Stimulated activated naive CD4-positive, alpha-beta T cell (primary cell): ENCODE measurements around the gene PATL1.
"Not testable (repeated sequence)": the region's sequence is repeated elsewhere in the genome, so short reads cannot be mapped to it uniquely, and the experiment has no call there.

Source experiments
- DNase-seq, 6 experiments: peaks; one replicate each; lab custom pipeline; 2025; lab: John Stamatoyannopoulos, UW

The PATL1 gene

DNA sequence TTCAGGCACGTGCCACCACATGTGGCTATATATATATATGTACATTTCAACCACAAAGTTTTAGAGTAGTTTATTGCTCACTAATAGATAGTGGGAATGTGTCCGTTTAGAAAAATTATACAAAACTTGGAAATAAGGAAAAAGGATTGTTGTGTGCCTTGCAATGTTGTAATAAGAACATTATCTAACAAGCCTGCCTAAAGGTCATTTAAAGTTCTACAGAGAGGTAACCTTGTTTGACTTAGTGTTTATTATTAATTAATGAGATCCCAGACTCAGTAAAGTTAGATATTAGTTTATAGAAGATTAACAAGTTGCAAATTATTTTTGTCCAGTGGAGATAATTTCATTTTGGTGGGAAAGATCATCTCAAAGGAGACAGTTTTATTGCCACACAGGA lies 5.5 kb upstream of the PATL1 start:
- no peak for DNase-seq

DNA sequence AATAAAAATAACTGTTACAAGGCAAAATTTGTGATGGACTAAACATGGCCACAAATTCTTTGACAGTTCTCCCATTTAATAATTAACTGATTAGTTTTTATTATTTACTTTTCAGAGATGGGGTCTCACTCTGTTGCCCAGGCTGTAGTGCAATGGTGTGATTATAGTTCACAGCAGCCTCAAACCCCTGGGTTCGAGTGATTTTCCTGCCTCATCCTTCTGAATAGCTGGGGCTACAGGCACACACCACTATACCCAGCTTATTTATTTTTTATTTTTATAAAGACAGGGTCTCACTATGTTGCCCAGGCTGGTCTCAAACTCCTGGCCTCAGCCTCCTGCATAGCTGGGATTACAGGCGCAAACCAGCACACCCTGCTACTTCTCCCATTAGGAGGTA lies 4.5 kb upstream of the PATL1 start:
- DNase-seq: no peak

DNA sequence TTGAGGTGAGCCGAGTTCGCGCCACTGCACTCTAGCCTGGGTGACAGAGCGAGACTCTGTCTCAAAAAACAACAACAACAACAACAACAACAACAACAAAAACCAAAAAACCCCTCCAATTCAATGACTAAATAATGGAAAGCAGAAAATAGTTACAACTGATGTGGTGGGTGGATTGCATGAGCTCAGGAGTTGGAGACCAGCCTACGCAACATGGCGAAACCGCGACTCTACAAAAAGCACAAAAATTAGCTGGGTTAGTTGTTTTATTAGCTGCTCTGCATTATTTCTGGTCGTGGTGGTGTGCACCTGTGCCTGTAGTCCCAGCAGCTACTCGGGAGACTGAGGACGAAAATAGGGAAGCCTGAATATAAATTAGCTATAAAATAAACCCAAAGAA lies 2.6 kb upstream of the PATL1 start:
- no peak for DNase-seq

DNA sequence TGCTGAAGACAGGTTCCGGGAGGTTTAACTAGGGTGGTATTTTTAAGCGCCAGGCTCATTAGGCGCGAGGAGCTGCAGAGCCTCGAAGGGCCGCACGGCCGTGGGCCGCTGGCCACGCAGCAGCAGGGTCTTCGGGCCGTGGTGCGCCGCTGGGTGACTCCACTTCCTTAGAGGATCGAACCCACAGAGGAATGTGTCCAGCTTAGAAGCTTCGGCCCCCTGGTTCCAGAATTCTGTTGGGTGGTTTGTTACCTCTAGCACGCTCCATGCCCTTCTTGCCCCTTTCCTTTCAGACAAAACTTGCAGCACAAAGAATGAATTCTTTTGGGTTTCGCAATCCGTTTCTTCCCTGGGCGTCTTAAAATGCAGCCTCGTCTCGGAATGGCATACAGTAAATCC lies 773 bp upstream of the PATL1 start:
- DNase-seq: no peak

DNA sequence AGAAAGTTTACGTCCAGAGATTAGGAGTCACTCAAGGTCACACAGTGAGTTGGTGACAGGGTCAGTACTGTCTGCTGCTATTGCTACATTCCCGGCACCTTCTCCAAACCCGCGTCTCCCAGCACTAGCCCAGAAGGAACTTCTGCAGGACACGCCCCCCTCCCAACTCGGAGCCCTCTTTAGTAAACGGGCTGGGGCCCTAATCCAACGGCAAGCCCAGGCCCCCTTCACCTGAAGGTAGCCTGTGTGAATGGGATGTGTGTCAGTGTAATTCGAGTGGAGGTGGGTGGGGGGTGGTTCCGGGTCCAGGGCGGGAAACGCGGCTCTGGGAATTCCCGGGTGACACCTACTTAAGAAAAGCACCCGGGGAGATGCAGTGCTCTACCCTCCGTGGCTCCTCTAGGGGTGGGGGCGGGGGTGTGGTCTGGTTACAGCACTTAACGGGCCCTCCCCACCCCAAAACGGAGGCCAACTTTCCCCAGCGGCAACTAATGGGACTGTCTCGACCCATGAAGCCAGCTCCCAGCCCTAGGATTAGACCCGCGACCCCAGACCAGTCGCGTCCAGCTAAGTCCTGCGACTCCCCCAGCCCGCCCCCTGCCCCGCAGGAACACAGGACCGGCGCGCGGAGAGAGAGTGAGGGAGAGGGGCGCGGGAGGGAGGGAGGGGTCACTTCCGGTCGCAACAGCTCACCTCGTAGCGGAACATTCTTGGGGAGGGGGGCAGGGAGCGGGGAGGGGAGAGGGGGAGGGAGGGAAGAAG lies 468 bp downstream of the PATL1 start:
- peak in 3 of 6 experiments; percentile 70 to 73 (median 73) for DNase-seq

DNA sequence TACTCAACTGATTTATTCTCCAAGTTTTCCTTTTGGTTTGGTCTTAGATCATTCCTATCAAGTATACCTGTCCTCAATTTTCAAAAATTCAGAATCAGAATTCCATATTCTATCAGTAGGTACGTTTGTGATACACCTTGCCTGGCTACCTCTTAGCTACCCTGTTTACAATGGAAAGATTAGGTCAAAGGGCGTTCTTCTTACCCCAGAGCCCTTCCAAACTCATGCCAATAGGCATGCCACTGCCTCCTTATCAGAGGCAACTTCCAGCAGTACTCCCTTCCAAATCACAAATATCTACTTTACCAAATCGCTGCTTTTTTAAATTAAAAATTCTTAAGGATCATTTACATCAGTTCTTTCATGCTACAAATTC lies 1.0 kb downstream of the PATL1 start:
- no peak for DNase-seq

DNA sequence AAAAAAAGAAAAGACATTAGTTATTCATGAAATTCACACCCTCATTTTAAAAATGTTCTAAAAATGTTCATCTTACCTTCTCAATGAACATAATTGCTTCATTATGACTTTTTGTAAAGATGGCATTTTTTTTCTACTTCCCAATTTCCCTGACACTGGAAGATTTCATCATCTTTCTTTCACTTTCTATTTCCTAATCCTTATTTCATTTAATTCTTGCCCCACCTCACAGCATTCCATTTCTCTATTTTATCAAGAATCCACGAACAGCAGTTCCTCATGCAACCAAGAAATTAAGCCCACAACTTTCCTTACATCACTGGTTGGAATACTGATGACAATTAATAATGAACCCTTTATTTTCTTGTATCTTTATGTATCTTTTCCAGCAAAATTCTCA lies 1.9 kb downstream of the PATL1 start:
- DNase-seq: no peak

DNA sequence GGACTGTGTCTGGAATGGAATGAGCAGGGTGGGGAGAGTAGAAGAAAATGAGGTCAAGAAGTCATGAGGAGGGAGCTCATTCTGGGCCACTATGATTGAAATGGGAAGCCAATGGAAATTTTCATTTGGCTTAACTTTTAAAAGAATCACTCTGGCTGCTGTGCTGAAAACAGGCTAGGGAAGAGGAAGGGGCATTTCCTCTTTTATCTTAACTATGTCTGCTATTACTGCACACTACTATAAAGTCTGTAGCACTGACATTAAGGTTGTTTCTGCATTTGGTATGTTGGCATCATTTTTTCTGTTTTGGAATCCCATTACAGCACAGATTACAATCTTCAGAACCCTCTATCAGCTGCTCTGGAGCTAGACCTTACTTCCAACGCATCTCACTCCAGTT lies 8.2 kb downstream of the PATL1 start:
- no peak for DNase-seq

DNA sequence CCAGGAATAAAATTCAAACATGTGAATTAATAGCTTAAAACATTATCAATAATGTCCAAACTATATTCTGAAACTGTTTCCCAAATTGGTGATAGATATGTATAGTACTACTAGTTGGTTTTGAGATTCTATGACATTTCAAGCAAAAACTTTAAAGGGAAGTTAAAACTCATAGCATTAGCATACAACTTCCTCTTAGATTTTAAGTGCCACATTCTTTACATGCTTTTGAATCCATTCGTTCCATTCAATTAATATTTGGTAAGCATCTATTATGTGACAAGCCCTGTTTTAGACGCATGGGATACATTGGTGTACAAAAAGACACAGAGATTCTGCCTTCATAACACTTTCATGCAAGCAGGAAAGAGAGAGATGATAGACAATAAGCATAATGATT lies 8.9 kb downstream of the PATL1 start:
- no peak for DNase-seq

DNA sequence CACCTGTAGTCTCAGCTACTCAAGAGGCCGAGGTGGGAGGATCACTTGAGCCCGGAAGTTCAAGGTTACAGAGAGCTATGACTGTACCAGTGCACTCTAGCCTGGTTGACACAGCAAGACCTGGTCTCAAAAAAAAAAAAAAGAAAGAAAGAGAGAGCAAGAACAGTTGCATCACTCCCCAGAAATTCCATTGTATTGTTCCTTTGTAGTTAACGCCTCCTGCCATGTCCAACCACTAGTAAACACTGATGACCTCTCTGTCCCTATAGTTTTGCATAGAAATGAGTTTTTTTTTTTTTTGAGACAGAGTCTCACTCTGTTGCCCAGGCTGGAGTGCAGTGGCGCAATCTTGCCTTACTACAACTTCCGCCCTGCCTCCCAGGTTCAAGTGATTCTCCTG lies 10.8 kb downstream of the PATL1 start:
- no peak for DNase-seq

DNA sequence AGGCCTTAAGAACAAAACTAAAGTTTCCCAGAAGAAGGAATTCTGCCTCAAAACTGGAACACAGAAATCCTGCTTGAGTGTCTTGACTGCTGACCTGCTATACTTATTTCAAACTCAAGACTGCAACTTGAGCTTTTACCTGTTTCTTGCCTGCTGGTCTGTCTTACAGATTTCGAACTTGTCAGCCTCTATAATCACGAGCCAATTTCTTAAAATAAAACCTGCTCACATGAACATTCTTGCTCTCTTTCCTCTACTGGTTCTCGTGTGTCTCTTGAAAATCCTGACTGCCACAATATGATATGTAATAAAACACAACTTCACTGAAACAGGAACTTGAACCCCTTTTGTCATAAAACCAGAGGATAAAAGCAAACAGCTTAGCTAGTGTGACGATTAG lies 13.9 kb downstream of the PATL1 start:
- no peak for DNase-seq

DNA sequence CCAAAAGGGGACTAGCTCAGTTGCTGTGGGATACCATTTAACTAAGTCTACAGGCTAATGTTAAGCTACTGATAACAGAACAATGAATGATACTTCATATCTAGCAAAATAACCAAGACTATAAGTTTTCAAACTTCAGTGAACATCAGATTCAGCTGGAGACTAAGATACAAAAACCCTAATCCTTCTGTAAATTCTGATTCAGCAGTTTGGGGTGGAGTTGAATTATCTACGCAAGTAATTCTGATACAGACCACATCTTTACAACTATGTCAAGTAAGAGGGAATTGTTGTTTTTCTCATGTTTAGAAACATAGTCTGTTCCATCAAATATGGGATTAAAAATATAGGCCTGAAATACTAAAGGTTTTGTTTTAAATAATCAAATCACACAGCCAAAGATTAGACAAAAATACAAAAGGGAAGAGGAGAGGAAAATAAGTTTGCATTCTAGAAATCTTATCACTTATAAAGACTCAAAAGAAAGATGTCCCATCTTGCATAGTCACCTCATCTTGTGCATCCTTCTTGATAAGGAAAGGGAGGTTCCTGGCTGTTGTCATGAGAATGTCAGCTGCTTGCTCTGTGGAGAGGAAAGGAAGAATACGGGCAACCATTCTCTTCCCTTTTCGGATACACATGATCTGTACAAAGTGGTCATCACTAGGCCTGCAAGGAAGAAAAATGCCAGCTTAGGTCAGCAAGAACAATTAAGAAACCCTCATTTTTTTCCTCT lies 21.4 kb downstream of the PATL1 start:
- no peak for DNase-seq

DNA sequence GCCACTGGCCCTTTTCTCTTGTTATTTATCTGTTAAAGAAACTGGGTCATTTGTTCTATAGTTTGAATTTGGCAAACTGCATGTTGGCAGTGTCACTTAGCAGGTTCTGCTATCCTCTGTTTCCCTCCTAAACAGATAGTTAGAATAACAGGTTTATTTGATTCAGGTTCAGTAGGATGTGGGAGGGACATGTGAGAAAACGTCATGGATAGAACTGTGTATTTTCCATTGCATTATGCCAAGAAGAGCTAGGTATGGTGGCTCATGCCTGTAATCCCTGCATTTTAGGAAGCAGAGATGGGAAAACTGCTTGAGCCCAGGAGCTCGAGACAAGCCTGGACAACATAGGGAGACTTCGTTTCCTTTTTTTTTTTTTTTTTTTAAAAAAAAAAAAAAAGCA lies 24.3 kb downstream of the PATL1 start:
- no peak for DNase-seq

DNA sequence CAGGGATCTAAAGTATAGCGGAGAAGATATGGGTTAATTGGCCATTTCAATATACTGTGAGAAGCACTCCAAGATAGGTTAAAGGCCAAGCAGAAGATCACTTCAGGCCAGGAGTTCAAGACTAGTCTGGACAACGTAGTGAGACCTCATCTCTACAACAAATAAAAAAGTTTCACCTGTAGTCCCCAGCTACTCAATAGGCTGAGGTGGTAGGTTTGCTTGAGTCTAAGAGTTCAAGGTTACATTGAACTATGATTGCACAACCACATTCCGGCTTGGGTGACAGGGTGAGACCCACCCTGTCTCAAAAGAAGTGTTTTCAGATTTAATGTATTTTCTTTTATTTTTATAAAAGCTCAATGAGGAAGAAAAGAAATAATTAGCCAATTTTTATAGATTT lies 25.4 kb downstream of the PATL1 start:
- DNase-seq: no peak

DNA sequence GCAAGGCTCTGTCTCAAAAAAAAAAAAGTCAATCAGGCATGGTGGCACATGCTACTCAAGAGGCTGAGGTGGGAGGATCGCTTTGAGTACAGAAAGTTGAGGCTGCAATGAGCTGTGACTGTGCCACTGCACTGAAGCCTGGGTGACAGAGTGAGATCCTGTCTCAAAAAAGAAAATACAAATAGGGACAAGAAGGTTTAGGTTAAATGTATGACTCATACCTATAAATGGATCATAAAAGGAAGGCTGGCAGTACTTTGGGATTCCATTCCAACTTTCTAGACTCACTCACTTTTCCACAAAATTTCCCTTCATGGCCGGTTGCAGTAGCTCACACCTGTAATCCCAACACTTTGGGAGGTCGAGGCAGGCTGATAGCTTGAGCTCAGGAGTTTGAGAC lies 27.7 kb downstream of the PATL1 start:
- no peak for DNase-seq

DNA sequence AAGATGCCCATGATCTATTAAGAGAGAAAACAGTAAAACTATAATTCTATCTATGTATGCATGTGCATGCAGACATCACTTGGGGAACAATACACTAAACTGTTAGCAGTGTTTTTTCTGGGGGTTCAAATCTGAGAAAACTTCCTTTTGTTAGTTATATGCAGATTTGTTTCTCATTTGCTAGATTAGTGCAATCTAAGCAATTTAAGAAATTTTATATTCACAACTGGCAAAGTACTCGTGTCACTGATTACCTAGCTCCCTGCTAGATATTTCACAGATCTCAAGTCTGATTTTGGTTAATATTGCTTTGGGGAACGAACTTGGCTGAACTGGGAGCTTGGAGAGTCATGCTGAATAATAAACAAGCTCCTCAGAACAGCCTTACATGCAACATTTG lies 38.3 kb downstream of the PATL1 start:
- no peak for DNase-seq

DNA sequence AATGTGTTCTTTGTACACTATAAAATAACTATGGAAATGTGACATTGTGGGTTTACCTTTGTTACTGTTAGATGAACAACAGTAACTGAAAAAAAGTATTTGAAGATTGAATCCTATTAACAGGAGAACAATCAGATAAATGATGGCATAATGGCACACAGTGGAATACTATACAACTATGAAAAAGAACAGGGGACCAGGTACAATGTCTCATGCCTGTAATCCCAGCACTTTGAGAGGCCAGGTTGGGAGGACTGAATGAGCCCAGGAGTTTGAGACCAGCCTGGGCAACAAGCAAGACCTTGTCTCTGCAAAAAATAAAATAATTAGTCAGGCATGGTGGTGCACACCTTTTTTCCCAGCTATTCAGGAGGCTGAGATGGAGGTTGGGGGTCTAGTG lies 38.8 kb downstream of the PATL1 start:
- DNase-seq: no peak

DNA sequence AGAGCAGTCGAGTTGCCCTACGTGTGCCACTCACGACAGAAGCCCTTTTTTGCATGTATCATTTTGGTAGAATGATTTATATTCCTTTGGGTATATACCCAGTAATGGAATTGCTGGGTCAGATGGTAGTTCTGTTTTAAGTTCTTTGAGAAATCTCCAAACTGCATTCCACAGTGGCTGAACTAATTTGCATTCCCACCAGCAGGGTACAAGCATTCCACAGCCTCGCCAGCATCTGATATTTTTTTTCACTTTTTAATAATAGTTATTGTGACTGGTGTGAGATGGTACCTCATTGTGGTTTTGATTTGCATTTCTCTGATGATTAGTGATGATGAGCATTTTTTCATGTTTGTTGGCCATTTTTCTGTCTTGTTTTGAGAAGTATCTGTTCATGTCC lies 41.9 kb downstream of the PATL1 start:
- DNase-seq: not testable (repeated sequence)

DNA sequence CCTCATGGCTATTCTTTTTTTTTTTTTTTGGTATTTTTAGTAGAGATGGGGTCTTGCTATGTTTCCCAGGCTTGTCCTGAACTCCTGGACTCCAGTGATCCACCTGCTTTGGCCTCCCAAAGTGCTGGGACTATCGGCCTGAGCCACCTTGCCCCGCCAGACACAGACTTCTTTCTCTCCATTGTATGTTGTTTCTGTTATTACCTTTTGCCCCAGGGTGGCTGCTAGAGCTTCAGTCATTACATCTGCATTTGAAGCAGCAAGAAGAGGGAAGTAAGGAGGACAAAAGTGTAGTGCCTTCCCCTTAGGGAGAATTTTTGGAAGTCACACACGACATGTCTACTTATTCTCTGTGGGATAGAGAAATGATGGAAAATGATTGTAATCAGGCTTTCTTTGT lies 43.1 kb downstream of the PATL1 start:
- no peak for DNase-seq

DNA sequence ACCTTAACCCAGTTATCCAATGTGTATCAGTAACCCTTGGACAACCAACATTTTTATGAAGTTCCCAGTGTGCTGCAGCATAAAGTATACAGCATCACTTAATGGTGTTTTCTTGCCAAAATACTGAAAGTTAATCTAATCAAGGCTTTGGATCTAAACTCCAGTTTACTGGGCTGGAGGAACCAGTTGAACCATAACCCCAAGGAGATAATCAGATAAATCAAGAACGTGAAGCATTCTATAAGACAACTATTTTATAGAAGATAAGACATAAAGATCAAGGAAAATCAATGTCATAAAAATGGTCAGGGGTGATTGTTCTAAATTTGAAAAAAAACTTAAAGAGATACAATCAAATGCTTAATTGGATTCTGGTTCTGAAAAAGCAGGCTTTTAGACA lies 51.0 kb downstream of the PATL1 start:
- no peak for DNase-seq

DNA sequence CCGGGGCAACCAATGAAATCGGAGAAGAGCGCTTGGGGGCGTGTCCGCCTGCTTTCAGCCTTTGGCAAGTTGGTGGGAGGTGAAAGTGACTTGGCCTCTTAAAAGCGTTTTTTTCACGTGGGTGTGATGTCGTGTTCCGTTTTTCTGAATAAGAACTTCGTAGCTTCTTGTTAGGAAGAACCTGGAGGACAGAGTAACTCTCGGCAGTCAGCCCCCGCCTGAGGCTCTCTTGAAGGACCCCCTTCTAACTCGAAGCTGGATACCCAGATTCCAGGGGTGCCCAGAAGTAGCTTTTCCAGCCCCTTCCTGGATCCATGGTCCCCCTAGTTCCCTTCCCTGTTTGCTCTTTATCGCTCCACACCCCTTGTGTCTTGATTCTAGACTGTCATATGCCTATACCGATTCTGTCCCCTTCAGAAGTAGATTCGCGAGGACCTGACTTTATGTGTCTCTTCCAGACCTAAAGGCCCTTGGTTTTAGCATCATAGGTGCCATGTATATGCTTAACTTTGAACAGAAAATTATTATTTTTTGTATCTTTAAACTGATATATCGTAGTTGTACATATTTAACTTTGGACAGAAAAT lies 52.3 kb downstream of the PATL1 start:
- no peak for DNase-seq

DNA sequence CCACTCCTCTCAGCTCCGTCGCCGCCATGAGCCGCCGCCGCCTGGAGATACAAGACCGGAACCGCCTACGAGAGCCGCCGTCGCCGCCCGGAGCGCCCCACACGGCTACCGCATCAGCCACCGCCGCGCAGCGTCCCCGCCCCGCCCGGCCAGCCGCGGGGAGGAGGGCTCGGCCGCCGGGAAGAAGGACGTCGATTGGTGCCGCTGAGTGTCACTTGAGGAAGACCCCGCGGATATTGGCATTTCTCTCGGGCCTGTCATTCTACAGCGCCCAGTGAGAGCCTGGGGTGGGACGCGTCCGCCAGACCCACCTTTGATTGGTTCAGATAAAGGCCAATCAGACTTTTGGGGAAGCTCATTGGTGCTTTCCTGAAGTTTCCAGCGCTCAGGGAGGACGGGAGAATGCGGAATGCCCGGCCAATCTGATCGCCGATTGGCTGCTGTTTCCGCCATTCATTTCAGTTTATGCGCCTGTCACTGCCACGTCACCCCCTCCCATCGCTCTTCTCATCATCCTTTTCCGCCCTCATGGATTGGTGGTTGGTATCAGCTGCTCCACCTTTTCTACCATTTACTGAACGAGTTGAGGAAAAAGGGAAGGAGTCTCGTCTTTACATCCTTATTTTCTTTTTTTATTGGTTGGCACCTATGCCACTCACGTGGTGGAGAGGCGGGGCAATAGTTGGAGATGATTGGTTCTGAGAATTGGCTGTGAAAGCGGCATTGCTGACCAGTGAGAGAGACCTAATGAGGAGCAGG lies 53.0 kb downstream of the PATL1 start, which contains the start of gene OSBP:
OSBP (minus strand) TSS at position 138 of the 759 bp plus-strand sequence; CDS start at position 28, 110 bp downstream.
- DNase-seq: peak; percentile 93 to 100 (median 99)
